Astrocyte of the spinal cord (primary cell): ENCODE measurements around the gene ABITRAM.
"Not testable (repeated sequence)": the region's sequence is repeated elsewhere in the genome, so short reads cannot be mapped to it uniquely, and the experiment has no call there.

Experiments
- DNase-seq: peaks from one replicate; pipeline ENCODE4 v3.0.0; 2011; ENCODE audit warnings: low read depth, low spot score
- H3K4me3 ChIP-seq: 2 replicates; pipeline ENCODE4 v1.5.1; 2011; ENCODE audit warnings: low read depth, mild to moderate bottlenecking, low read length, moderate library complexity
- CTCF ChIP-seq: IDR thresholded peaks from 2 replicates; pipeline ENCODE4 v1.5.1; 2012; ENCODE audit warnings: low read depth, mild to moderate bottlenecking, low read length, inconsistent platforms
- in situ Hi-C: cut with HindIII; loops from 2 replicates; pipeline ENCODE4 v1.10.0; 2017; ENCODE audit warnings: low sequenced_read_pairs

ABITRAM gene

GRCh38 chr9:108897324-108898096 is 36.7 kb upstream of the ABITRAM start:
- DNase-seq, result no peak
- no peak overlapping the region for H3K4me3 ChIP-seq
- TF ChIP-seq CTCF, result no peak
- in situ Hi-C loops, result no loop called here

GRCh38 chr9:108899023-108899695 is 35.0 kb upstream of the ABITRAM start:
- in situ Hi-C loops, H3K4me3 ChIP-seq, DNase-seq: not testable (repeated sequence)

- TF ChIP-seq CTCF, result no peak
- no peak overlapping the region for H3K4me3 ChIP-seq
- in situ Hi-C loops, result no loop called here
- no peak for DNase-seq
Measured at GRCh38 chr9:108900176-108900575, 34.0 kb upstream of the ABITRAM start.

- TF ChIP-seq CTCF, result no peak
- in situ Hi-C loops, result no loop called here
- no peak overlapping the region for H3K4me3 ChIP-seq
- peak; percentile 36 for DNase-seq
Measured at GRCh38 chr9:108903420-108904103, 30.6 kb upstream of the ABITRAM start.

GRCh38 chr9:108904161-108904560 is 30.0 kb upstream of the ABITRAM start:
- no peak overlapping the region for H3K4me3 ChIP-seq
- no peak for TF ChIP-seq CTCF
- DNase-seq, result no peak
- in situ Hi-C loops, result no loop called here

- TF ChIP-seq CTCF, result no peak
- DNase-seq, result no peak
- in situ Hi-C loops, result no loop called here
- H3K4me3 ChIP-seq, result no peak overlapping the region
Measured at GRCh38 chr9:108905494-108905893, 28.7 kb upstream of the ABITRAM start.

GRCh38 chr9:108910402-108910801 is 23.8 kb upstream of the ABITRAM start:
- in situ Hi-C loops, result no loop called here
- no peak for TF ChIP-seq CTCF

More at GRCh38 chr9:108910402-108910801, 23.8 kb upstream of the ABITRAM start:
- no peak overlapping the region for H3K4me3 ChIP-seq
- DNase-seq, result no peak
